Measurements from ENCODE around the gene HACD1.

Gene HACD1

GRCh38 chr10:17617031-17617911 lies at the start of gene HACD1:
Gene HACD1, minus strand, starts transcription at chr10:17617374. Its CDS starts 35 bp downstream, at chr10:17617339.
- DNase-seq: peak; percentile 14

GRCh38 chr10:17665747-17666146 lies 48.6 kb upstream of the HACD1 start:
- DNase-seq: no peak

- no peak for DNase-seq
These were observed 46.3 kb upstream of the HACD1 start for GRCh38 chr10:17663450-17663849.

GRCh38 chr10:17662193-17663138 lies 45.3 kb upstream of the HACD1 start:
- DNase-seq: no peak

- no peak for DNase-seq
These were observed 44.3 kb upstream of the HACD1 start for GRCh38 chr10:17661510-17661909.

- no peak for DNase-seq
These were observed 43.7 kb upstream of the HACD1 start for GRCh38 chr10:17660921-17661320.

GRCh38 chr10:17659365-17659764 lies 42.2 kb upstream of the HACD1 start:
- no peak for DNase-seq

- DNase-seq: no peak
These were observed 39.9 kb upstream of the HACD1 start for GRCh38 chr10:17657103-17657500.

GRCh38 chr10:17655567-17656146 lies 38.5 kb upstream of the HACD1 start:
- no peak for DNase-seq

- DNase-seq: no peak
These were observed 37.8 kb upstream of the HACD1 start for GRCh38 chr10:17655009-17655408.

- DNase-seq: no peak
These were observed 35.4 kb upstream of the HACD1 start for GRCh38 chr10:17652585-17652984.

GRCh38 chr10:17651896-17652295 lies 34.7 kb upstream of the HACD1 start:
- no peak for DNase-seq

- DNase-seq: no peak
These were observed 33.2 kb upstream of the HACD1 start for GRCh38 chr10:17650416-17650815.

- DNase-seq: no peak
These were observed 32.7 kb upstream of the HACD1 start for GRCh38 chr10:17649836-17650235.

GRCh38 chr10:17649052-17649451 lies 31.9 kb upstream of the HACD1 start:
- DNase-seq: no peak

GRCh38 chr10:17648243-17649035 lies 31.3 kb upstream of the HACD1 start:
- DNase-seq: peak; percentile 27

GRCh38 chr10:17647326-17647725 lies 30.2 kb upstream of the HACD1 start:
- DNase-seq: no peak

GRCh38 chr10:17645621-17646345 lies 28.6 kb upstream of the HACD1 start:
- DNase-seq: no peak

- DNase-seq: no peak
These were observed 27.3 kb upstream of the HACD1 start for GRCh38 chr10:17644485-17644943.

GRCh38 chr10:17643755-17644484 lies 26.7 kb upstream of the HACD1 start, which contains the start of gene STAM:
Gene STAM, plus strand, starts transcription at chr10:17644151. Its CDS starts 189 bp downstream, at chr10:17644340.
- DNase-seq: peak; percentile 88

- no peak for DNase-seq
These were observed 26.2 kb upstream of the HACD1 start for GRCh38 chr10:17643339-17643754.

Data from activated CD4-positive, alpha-beta T cell treated with anti-CD3 and anti-CD28 coated beads for 1 hour (primary cell).